ENCODE results near the gene UPF3A.
"Not testable (repeated sequence)": the region's sequence is repeated elsewhere in the genome, so short reads cannot be mapped to it uniquely, and the experiment has no call there.

The UPF3A gene, protein sequence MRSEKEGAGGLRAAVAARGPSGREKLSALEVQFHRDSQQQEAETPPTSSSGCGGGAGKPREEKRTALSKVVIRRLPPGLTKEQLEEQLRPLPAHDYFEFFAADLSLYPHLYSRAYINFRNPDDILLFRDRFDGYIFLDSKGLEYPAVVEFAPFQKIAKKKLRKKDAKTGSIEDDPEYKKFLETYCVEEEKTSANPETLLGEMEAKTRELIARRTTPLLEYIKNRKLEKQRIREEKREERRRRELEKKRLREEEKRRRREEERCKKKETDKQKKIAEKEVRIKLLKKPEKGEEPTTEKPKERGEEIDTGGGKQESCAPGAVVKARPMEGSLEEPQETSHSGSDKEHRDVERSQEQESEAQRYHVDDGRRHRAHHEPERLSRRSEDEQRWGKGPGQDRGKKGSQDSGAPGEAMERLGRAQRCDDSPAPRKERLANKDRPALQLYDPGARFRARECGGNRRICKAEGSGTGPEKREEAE

DNA sequence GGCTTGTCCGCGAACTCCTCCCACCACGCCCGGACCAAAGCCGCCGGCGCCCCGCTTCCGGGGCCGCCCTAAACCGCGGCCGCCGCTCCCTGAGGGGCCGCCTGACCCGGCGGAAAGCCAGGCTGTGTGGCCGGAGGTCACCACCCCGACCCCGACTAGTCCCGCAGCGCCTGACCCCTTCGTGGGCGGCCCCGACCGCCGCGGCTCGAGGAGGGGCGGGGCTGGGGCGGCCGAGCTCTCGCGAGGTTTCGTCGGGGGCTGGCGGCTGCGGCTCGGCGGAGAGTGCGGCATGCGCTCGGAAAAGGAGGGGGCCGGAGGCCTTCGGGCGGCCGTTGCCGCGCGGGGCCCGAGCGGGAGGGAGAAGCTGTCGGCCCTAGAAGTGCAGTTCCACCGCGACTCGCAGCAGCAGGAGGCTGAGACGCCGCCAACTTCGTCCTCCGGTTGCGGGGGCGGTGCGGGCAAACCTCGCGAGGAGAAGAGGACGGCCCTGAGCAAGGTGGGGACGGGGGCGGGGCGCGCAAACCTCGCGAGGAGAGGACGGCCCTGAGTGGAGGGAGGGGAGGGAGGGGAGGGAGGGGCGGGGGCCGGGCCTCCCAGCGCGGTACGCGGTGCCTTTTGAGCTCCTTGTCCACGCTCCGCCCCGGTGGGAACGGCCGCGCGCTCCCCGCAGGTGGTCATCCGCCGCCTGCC is at the start of gene UPF3A:
TSS of gene UPF3A (plus strand) at position 251 of the 690 bp plus-strand sequence. CDS start at position 290, 39 bp downstream.
- DNase-seq (ENCODE audit: low read depth), result peak; percentile 75

DNA sequence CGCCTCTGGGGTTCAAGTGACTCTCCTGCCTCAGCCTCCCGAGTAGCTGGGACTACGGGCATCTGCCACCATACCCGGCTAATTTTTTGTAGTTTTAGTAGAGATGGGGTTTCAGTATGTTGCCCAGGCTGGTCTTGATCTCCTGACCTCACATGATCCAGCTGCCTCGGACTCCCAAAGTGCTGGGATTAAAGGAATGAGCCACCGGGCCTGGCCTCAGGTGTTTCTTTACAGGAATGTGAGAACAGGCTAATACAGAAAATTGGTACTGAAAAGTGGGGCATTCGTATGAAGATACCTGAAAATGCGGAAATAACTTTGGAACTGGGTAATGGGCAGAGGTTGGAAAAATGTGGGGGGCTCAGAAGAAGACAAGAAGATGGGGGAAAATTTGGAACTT is 49.5 kb upstream of the UPF3A start:
- DNase-seq (ENCODE audit: low read depth), result no peak

DNA sequence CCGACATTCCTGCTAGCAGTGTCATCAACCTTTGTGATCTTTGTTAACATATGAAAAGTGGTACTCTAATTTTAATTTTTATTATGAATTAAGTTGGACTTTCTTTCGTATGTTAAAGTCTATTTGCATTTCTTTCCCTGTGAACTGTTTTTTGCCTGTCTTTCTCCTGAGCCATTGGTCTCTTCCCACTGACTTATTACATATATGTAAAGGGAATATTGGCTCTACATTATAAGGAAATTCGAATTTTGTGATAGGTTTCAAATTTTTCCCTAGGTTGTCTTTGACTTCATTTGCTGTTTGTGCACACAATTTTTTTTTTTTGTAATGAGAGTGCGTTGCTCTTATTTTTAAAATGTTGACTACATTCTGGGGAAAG is 47.1 kb upstream of the UPF3A start:
- no peak for DNase-seq (ENCODE audit: low read depth)

DNA sequence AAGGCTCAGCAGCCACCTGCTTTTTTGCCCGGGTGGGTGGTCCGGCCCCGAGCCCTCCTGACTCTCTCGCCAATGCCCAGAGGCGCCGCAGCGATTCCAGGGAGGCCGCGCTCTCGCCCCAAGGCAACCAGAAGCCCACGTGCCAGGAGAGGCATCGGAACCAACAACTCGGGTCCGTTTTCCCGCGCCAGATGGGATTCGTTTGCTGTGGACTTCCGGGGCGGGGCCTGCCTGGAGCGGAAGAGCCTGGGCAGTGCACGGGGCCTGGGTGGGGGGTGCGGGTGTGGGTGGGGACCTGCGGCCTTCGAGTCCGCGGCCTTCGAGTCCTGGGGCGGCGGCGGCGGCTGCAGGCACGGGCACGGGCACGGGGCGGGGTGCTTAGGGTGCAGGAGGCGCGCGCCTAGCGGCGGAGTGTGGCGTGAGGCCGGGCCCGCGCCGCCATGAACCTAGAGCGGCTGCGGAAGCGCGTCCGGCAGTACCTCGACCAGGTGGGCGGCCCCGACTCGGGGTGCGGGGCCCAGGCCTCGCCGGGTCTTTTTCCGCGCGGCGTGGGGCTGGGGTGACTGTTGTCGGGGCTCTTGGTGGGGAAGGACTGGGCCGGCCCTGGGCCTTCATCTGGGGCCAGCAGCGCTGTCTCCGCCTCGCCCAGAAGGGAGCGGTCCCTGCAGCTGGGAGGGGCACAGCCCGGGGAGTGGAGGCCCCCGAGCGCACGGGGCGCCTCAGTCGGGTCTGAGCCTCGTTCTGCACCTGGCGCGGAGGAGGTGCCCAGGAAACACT is 46.6 kb upstream of the UPF3A start, which contains the start of gene CDC16:
TSS of gene CDC16 (plus strand) at position 253 of the 777 bp plus-strand sequence. CDS start at position 441, 188 bp downstream.
- DNase-seq (ENCODE audit: low read depth), result peak; percentile 70

DNA sequence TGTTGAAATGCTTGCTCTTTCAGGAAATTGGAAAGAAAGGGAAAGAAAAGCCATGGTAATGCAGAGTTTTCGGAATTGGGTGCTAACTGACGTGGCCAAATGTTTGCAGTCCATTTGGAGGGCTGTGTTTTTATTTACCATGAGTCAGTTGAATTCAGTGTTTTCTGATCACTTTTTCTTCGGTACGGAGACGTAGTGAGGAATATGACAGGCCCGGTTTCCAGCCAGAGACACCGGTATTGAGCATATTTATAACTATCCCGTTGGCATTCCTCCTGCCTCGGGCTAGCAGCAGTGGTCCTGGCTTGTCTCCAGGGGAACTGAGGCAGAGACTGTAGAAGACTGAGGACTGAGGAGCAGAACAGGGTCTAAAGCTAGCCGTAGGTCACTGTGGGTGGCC is 45.7 kb upstream of the UPF3A start:
- no peak for DNase-seq (ENCODE audit: low read depth)

DNA sequence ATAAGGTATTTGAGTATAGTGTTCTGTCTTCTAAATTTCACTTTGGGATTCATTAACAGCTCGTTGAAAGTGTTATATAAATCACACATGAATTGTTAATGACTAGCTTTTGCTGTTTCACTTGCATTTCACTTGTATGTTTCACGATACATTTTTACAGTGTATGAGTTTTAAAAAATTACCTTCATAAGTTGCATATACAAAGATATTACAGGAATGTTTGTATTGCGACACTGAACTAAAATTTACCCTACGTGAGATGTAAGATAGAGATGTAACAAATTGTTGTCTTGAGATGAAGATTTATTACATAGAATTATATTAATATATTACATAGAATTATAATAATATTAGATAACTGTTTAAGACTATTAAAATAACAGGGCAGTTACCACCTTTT is 45.2 kb upstream of the UPF3A start:
- no peak for DNase-seq (ENCODE audit: low read depth)

DNA sequence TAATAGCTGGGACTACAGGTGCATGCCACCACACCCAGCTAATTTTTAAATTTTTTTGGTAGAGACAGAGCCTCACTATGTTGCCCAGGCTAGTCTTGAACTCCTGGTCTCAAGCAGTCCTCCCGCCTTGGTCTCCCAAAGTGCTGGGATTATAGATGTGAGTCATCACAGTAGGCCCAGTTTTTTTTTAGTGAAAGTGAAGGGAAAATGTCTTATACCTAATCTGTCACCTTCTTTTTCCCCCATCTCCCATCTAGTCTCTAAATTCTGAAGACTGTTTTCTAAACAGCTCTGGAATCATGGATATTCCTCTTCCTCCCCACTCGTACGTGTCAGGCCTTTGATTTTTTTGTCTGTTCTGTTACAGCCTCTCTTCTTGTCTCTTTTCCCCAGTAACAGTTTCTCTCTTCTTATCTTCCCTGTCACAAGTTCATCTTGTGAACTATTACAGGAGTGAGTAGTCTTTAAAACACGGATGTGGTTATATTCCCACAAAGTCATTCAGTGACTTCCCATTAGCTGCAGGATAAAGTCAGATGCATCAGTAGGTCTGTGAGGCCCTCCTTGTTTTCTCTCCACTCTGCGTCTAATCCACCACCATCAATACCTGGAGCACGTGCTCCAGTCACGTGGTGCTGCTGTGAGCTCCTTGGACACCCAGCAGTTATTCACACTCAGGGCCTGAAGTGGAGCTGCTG is 43.8 kb upstream of the UPF3A start:
- no peak for DNase-seq (ENCODE audit: low read depth)

DNA sequence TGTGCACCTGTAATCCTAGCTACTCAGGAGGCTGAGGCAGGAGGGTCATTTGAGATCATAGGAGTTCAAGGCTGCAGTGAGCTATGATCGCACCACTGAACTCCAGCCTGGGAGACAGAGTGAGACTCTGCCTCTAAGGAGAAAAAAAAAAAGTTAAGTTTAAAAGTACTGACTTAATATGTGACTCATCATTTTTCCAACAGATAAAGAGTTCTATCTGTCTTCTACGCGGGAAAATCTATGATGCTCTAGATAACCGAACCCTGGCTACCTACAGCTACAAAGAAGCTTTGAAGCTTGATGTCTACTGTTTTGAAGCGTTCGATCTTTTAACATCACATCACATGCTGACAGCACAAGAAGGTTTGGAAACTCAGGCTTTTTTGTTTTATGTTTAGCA is 39.5 kb upstream of the UPF3A start:
- DNase-seq (ENCODE audit: low read depth), result no peak

DNA sequence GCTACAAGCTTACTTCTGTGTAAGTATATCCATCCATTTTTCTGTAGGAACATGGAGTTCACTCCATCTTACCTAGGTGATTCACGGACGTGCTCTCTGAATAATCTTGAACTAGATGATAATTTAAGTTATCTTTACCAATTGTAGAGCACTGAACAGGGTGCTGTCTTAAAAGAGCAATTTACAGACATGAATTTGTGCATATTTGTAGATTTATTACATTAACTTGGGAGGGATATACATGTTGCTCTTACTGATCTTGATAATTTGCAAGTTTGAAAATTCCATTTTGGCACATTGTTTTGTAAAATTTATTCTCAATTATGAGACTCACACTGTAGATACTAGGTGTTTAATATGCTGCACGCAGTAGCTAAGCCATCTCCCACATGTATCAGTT is 37.4 kb upstream of the UPF3A start:
- DNase-seq (ENCODE audit: low read depth), result no peak

DNA sequence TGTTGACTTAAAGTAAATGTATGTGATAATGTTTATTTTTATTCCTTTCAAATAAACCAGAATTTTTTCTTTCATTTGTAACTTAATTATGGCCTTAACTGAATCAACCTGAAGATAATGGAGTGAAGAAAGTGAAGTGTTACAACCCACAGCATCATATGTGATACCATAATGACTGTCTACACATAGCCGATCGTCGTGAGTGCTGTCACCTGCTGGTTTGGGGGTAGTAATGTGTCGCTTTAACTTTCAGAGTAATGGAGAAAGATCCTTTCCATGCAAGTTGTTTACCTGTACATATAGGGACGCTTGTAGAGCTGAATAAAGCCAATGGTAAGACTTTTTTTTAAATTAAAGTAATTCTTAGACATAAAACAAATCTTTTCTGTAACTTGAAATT is 36.8 kb upstream of the UPF3A start:
- DNase-seq (ENCODE audit: low read depth), result no peak

DNA sequence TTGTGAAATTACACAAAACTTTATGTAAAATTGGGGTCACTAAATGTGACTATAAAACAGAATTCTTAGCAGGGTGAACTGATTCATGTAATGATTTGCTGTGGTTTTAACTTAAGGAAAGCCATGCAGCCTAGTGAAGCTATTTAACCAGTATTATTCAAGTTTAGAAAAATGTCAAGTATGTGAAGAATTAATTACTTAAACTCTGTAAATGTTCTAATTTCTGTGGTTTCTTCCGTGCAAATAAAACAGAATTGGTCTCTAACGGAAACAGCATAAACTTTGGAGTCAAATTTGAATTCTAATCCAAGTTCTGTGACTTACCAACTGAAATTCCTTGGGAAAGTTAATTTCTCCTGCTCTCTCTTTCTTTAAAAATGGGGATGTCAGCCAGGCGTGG is 33.4 kb upstream of the UPF3A start:
- DNase-seq (ENCODE audit: low read depth), result no peak

DNA sequence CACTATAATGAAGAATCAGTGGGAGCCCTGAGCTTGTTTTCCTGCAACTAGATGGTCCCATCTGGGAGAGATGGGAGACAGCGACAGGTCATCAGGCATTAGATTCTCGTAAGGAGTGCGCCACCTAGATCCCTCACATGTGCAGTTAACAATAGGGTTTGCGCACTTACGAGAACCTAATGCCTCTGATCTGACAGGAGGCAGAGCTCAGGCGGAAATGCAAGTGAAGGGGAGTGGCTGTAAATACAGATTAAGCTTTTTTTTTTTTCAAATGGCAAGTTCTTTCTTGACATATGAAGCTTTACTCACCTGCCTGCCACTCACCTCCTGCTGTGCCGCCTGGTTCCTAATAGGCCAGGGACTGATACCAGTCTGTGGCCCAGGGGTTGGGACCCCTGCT is 32.3 kb upstream of the UPF3A start:
- DNase-seq (ENCODE audit: low read depth), result no peak

DNA sequence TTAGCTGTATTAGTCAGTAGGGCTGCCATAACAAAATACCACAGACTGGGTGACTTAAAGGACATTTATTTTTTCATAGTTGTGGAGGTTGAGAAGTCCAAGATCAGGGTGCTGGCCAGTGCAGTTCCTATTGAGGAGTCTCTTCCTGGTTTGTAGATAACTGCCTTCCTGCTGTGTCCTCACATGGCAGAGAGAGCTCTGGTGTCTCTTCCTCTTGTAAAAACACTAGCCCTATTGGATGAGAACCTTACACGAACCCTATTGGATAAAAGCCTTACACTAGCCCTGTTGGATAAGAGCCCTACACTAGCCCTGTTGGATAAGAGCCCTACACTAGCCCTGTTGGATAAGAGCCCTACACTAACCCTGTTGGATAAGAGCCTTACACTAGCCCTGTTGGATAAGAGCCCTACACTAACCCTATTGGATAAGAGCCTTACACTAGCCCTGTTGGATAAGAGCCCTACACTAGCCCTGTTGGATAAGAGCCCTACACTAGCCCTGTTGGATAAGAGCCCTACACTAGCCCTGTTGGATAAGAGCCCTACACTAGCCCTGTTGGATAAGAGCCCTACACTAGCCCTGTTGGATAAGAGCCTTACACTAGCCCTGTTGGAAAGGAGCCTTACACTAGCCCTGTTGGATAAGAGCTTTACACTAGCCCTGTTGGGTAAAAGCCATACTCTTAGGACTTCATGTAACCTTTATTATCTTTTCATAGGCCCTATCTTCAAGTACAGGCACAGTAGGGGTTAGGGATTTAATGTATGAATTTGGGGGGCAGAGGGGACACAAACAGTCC is 29.6 kb upstream of the UPF3A start:
- not testable (repeated sequence) for DNase-seq (ENCODE audit: low read depth)

DNA sequence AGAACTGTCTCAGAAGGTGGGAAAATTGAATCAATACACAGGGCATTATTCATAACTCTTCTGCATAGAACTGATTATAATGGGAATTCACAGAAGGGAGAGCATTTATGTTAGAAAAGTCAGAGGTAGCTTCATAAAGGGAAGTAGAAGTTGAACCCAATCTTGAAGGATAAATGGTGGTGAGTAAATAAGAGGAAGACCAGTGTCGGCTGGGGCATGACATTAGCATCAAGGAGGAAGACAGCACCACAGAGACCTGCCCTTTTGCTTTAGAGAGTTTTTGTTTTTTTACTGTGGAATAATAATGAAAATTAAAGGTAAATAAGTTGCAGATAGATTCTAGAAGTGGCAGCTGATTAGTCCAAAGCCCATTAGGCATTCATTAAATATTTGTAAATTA is 24.9 kb upstream of the UPF3A start:
- no peak for DNase-seq (ENCODE audit: low read depth)

DNA sequence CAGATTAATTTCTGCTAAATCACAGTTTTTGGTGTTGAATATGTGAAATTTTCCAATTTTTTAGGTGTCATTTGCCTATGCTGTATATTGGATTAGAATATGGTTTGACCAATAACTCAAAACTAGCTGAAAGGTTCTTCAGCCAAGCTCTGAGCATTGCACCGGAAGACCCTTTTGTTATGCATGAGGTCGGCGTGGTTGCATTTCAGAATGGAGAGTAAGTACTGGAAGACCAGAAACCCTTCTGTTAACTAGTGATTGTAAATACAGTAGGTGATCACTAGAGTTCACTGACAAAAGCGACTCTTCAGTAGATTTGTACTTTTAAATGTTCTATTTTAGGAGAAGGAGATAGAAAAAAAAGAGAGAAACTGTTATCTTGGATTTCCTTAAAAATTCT is 24.4 kb upstream of the UPF3A start:
- DNase-seq (ENCODE audit: low read depth), result no peak

DNA sequence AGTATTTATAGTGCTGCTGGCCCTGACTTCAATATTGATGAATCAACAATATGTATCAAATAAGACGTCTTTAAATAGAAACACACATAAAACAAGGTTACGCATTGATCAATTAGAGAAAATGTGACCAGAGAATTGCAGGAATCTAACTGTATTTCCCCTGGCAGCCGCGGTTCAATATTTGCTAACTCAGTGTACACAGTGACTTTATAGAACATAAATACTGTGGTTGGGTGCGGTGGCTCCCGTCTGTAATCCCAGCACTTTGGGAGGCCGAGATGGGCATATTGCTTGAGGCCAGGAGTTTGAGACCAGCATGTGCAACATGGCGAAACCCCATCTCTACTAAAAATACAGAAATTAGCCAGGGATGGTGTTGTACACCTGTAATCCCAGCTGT is 22.8 kb upstream of the UPF3A start:
- no peak for DNase-seq (ENCODE audit: low read depth)

DNA sequence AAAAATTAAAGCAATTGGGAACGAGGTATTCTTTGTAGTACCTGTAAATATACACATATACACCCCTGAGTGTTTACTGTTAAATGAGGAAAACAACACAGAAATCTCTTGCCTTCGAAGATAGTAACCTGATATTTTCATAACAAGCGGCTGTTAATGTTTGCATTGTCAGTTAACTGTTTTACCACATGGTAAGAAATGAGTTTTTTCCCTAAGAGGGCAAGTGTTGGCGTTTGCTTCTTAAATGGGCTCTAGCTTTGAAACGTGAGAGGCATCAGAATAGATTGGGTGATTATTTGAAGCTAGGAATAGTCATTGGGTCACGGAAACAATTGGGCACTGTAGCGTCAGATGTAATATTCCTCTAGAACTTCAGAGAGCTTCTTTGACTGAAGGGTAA is 22.0 kb upstream of the UPF3A start:
- no peak for DNase-seq (ENCODE audit: low read depth)

DNA sequence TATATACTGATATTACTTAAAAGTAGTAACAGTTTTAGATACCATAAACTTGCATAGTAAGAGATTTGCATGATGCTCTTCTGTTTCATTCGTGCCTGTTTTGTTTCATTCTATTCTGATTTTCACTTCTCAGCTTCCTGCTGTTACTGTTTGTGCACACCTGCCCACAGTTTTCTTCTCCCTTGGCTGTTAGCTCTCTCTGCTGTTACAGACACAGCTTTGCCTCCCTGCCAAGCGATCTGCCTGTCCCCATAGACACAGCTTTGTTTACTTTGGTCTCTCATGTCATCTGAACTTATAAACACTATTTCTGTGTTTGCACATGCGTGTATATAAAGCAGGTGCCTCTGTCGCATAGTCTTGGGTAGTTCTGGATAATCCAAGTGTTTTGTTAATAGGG is 21.4 kb upstream of the UPF3A start:
- no peak for DNase-seq (ENCODE audit: low read depth)

DNA sequence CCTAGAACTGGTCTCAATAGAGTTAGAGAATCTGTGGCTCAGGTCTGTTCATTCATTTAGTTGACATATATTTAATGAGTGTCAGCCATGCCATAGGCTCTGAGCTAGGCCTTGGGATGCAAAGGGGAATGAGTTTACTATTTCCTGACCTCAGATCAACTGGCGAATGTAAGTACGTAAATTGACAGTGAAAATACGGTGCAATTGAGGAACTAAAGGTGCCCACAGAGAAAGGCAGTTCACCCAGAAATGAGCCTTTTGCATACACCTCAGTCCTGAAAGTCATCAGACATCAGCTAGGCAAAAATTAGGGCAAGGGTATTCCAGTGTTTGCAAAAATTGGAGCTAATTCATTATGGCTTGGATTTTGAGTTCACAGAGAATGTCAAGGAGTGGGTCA is 20.6 kb upstream of the UPF3A start:
- DNase-seq (ENCODE audit: low read depth), result no peak

DNA sequence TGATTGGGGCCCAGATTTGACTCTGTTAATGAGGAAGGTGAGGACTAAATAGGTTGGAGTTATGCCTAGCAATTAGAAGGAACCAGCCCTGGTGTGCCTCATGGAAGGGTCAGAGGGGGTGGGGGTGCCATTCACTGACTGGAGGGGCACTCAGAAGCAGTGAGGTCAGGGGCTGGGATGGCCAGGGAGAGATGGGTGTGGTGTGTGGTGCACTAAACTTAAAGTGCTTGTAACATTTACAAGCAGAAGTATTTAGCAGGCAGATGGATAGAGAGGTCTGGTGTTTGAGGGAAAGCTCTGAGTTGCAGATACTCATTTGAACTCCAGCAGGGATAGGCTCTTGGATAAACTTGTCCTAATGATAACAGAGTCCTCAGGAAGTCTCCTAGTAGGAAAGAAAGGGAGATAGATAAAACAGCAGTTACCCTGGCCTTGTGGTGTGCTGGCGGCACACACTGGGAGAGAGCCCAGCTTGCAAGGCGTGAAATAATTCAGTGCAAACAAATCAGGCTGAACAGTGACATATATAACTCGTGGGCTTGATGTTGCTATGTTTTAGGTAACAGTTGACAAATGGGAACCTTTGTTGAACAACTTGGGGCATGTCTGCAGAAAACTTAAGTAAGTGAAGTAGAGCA is 20.0 kb upstream of the UPF3A start:
- DNase-seq (ENCODE audit: low read depth), result no peak

DNA sequence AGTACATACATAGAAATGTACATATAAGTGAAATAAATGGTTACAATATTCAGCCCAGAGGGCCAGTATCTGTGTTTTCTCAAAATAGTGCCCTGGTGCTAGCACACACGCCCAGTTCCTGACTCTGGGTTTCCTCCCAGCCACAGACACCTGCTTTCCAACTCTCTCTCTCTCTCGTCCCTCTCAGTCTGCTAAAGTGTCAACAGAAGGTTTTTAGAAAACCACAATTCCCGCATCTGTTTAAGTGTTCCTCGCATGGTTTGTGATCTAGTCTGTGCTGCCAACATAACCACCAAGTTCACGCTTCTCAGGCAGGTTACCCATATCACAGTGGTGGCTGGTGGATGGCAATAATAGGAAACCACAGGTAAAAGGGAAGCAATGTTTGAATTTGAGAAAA is 17.8 kb upstream of the UPF3A start:
- no peak for DNase-seq (ENCODE audit: low read depth)

Data from stimulated activated CD8-positive, alpha-beta memory T cell treated with anti-CD3 and anti-CD28 coated beads, Interleukin-12 subunit alpha, Interleukin-12 subunit beta, amount 100 ng/mL, for 1 hour (primary cell).